ENCODE results near the gene IL17REL. TPM values are rescaled to one million over a fixed set of nuclear protein-coding genes. Genes with fewer than 3 reads are reported as not detected.

Gene IL17REL
- total RNA-seq, 1 donor from 2014 or later = not detected

- no peak for DNase-seq (ENCODE audit: low read depth)
These were observed 9.7 kb upstream of the IL17REL start for GRCh38 chr22:50022171-50022819.

- no peak for DNase-seq (ENCODE audit: low read depth)
These were observed 8.0 kb upstream of the IL17REL start for GRCh38 chr22:50020606-50021005.

DNA sequence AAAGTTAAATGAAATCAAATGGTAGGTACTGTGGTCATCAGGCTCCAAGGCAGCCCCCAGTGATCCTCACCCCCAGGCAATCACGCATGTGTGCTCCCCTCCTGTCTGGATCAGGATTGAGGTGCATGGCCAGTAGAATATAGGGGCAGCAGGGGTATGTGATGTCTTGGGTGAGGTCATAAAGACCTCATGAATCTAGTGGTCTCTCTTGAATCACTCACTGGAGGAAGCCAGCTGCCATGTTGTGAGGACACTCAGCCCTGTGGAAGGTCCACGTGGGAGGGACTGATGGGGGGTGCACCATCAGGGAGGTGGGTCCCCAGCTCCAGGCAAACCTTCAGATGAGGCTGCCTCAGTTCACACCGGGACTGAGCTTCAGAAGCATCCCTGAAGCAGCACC, 6.8 kb upstream of the IL17REL start:
- DNase-seq (ENCODE audit: low read depth) = no peak

- DNase-seq (ENCODE audit: low read depth) = no peak
These were observed 6.2 kb upstream of the IL17REL start for GRCh38 chr22:50018608-50019285.

- DNase-seq (ENCODE audit: low read depth) = no peak
These were observed 5.2 kb upstream of the IL17REL start for GRCh38 chr22:50017701-50018224.

- DNase-seq (ENCODE audit: low read depth) = peak; percentile 15
These were observed 4.6 kb upstream of the IL17REL start for GRCh38 chr22:50016988-50017700.

GRCh38 chr22:50016308-50016987, 3.9 kb upstream of the IL17REL start:
- DNase-seq (ENCODE audit: low read depth) = no peak

GRCh38 chr22:50015451-50016307, 3.1 kb upstream of the IL17REL start:
- DNase-seq (ENCODE audit: low read depth) = no peak

- no peak for DNase-seq (ENCODE audit: low read depth)
These were observed 2.3 kb upstream of the IL17REL start for GRCh38 chr22:50014655-50015401.

DNA sequence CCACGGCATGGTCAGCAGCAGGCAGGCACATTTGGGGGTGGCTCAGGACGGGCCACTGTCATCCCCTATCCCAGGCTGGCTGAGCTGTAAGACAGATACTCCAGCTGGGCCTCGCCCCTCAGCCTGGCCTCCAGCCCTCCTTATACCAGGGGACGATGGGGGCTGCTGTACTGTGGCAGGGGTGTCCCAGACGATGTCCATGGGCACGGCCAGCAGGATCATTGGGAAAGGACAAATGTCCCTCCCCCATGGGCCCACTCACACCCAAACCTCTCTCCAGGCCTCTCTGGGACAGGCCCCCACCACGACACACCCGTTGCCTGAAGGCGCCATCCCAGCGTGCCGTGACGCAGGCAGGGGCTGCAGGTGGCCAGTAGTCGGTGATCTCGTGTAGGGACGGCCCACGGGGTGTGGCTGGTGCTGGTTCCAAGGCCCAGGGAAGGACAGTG, 1.5 kb upstream of the IL17REL start:
- no peak for DNase-seq (ENCODE audit: low read depth)

DNA sequence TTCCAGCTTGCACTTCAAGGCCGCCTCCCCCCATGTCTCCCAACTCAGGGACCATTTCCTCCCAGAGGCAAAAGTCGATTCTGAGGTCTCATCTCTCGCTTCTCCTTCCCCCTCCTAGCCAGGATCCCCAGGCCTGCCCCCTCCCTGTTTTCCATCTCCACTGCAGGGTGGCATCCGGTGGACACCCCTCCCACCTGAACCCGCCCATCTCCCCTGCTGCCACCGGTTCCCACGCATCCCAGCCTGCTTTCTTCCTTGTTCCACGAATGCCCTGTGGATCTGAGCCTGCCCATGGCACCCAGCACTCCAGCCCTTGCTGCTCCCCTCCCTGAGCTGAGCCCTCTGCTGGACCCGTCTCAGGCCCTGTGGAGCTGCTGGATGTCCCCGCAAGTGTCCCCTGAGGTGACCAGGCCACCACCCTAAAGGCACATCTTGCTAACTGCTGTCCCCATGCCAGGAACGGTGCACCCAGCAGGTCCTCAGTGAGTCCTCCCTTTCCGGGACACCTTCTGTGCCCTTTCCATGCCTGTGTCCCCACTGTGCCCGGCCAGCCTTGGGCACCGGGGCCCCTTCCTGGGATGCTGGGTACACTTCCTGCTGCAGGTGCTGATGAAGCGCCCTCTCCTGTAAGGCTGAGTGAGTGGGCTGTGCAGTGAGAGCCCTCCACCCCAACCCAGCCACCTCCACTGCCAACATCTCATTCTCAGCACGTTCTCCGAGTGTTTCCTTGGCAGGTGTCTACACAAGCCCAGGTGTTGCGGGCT, 936 bp downstream of the IL17REL start:
- DNase-seq (ENCODE audit: low read depth) = no peak

DNA sequence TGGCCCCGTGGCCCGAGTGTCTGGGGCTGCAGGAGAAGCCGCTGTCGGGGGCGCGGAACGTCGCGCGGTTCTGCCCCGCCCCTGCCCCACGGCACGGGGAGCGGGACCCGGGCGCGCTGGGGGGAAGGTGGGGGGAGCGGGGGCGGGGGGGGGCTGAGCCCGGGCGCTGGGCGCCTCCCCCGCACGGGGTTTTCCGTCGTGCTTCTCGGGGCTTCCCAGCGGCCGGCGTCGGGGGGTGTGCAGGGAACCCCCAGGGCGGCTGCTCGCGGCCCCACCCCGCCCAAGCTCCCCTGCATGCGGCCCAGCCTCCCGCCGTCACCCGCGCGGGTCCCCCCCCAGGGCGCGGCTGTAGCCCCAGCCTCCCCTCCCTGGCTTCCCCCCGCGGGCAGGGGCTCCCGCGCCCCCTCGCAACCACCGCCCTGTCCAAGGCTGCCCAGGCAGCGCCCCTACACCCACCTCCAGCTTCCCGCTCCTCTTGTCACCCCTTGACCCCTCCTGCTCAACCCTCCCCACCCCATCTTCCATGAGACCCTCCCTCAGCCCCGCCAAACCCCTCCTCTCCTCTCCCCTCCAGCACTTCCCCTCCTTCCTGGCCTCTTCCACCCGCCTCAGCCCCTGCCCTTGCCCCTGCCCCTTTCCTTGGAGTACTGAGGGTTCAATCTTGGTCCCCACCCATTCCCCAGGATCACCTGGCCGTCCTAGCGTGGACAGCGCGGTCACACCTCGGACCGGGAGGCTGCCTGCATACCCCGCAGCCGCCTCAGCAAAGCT, 1.7 kb downstream of the IL17REL start:
- DNase-seq (ENCODE audit: low read depth) = no peak

DNA sequence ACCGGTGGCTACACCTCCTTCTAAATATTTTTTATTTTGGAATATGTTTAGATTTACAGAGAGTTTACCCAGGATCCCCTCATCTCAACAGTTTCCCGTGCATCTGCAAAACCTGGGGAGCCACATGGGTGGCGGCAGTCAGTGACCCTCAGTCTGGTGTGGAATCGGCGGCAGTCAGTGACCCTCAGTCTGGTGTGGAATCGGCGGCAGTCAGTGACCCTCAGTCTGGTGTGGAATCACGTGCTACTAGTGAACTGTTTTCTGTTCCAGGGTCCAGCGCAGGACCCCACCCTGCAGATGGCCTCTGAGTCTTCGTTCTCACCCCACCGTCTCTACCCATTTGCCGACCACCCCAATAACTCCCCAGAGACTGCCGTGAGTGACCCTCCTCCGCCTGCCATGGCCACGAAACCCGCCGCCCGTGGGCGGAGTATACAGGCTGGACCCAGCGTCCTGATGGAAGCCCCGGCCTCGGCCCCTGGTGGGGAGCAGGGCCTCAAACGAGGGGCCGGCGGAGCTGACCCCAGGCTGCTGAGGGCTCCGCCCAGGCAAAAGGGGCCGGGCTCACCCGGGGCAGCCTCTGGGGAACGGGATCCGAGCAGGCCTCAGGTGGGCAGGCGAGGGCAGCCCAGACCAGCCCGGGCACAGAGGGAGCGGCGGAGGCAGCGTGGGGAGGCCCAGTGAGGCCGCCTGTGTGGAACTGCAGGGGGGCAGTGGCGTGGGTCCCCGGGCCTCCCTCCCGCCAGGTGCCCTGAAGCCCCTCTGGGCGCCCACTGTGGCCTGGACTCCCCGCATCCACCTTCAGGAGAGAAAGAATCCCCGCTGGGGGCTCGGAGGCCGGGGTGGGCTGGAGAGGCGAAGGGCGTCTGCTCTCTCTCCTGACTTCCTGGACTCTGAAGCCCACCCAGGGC, 2.5 kb downstream of the IL17REL start:
- DNase-seq (ENCODE audit: low read depth) = no peak

GRCh38 chr22:50009251-50009650, 3.3 kb downstream of the IL17REL start:
- DNase-seq (ENCODE audit: low read depth) = no peak

- no peak for DNase-seq (ENCODE audit: low read depth)
These were observed 4.2 kb downstream of the IL17REL start for GRCh38 chr22:50008151-50009040.

DNA sequence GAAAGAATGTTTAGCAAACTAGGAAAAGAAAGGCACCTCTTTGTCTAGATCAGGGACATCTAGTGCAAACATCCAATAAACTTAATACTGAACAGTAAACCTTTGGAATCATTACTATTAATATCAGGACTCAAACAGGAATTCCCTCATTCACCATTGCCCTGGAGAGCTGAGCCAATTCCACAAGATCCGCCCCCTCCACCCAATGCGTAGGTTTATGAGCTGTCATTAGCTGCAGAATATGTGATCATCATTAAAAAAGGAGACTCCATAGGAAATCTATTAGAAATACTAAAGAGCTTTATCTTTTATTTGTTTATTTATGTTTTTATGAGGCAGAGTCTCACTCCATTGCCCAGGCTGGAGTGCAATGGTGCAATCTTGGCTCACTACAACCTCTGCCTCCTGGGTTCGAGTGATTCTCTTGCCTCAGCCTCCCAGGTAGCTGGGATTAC, 5.5 kb downstream of the IL17REL start:
- DNase-seq (ENCODE audit: low read depth) = no peak

DNA sequence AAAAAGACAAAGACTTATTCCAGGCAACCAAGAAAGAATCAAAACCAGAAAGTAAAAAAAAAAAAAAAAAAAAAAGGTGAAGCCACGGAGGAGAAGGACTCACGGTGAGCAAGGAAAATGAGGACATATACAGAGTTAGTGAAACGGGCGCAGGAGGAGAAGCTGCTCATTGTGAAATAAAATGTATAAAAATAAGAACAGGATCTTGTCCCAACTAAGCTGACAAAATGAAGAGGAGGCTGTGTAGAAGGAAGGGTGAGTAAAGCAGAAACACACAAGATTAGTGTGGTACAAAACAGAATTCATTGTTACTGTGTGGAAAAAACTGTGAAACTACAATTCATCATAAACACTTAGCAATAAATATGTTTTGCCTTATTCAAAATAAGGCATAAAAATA, 7.6 kb downstream of the IL17REL start:
- DNase-seq (ENCODE audit: low read depth) = no peak
